OCI-LY3 (cell line): ENCODE data around the gene STX19.
A peak's percentile ranks its signal among the peaks of the same experiment; 100 is the strongest.

Experiments used
- H2AFZ ChIP-seq: fragments of 200-600, 300-600 bp; shearing (Covaris generic); 2 replicates; pipeline ENCODE4 v1.6.0; 2014; ENCODE audit warnings: antibody characterized with exemption, low read depth, low read length
- H3K27ac ChIP-seq: fragments of 200-600, 300-600 bp; sonication (generic); 2 replicates; pipeline ENCODE4 v1.5.1; 2014; ENCODE audit warnings: mild to moderate bottlenecking, low read length, moderate library complexity, mixed read lengths
- H3K27me3 ChIP-seq: fragments of 200-600, 300-600 bp; sonication (generic); 2 replicates; pipeline ENCODE4 v1.6.1; 2014; ENCODE audit warnings: low read depth, low read length, mixed read lengths
- H3K36me3 ChIP-seq: fragments of 200-600, 300-600 bp; sonication (generic); replicated peaks from 2 replicates; pipeline ENCODE3; 2014; ENCODE audit warnings: low read depth, low read length, mixed read lengths
- H3K4me1 ChIP-seq: fragments of 300-600, 200-600 bp; sonication (generic); 2 replicates; pipeline ENCODE4 v1.6.1; 2014; ENCODE audit warnings: low read length, mixed read lengths
- H3K4me2 ChIP-seq: fragments of 200-600, 300-600 bp; sonication (generic); 2 replicates; pipeline ENCODE4 v1.6.1; 2014; ENCODE audit warnings: low read length, mixed read lengths
- H3K4me3 ChIP-seq: fragments of 300-600, 200-600 bp; sonication (generic); 2 replicates; pipeline ENCODE4 v1.5.1; 2014; ENCODE audit warnings: antibody characterized with exemption, mild to moderate bottlenecking, low read length, moderate library complexity
- H3K79me2 ChIP-seq: fragments of 300-600, 200-600 bp; shearing (Covaris generic); 2 replicates; pipeline ENCODE4 v1.6.1; 2014; ENCODE audit warnings: mild to moderate bottlenecking, low read length, mixed read lengths
- H3K9ac ChIP-seq: fragments of 300-600, 200-600 bp; shearing (Covaris generic); 2 replicates; pipeline ENCODE4 v1.6.0; 2014; ENCODE audit warnings: mild to moderate bottlenecking, low read length, moderate library complexity
- H3K9me3 ChIP-seq: fragments of 200-600, 300-600 bp; shearing (Covaris generic); 2 replicates; pipeline ENCODE4 v1.6.1; 2014; ENCODE audit warnings: low read length, mixed read lengths; ENCODE audit not compliant: insufficient read depth
- H4K20me1 ChIP-seq: fragments of 200-600, 300-600 bp; sonication (generic); 2 replicates; pipeline ENCODE4 v1.6.1; 2016; ENCODE audit warnings: low read length, mixed read lengths; ENCODE audit not compliant: insufficient read depth
- EZH2phosphoT487 ChIP-seq: fragments of 200-600 bp; shearing (Covaris generic); IDR thresholded peaks from 2 replicates; pipeline ENCODE4 v1.6.1; 2018; ENCODE audit warnings: antibody characterized with exemption, mixed run types, low read depth
- TF ChIP-seq, protein P1 (sequence below): fragments of 200-600, 300-600 bp; sonication (generic); IDR thresholded peaks from 2 replicates; pipeline ENCODE4 v1.5.1; 2014; ENCODE audit warnings: antibody characterized with exemption, low read length, low read depth

STX19 gene

GRCh38 chr3:94001827-94002495, 26.4 kb downstream of the STX19 start:
- Histone ChIP-seq H3K27ac (no peak overlapping the region), H3K4me3 (no peak overlapping the region), H3K9me3 (no peaks in the 10 kb centered on the region), H2AFZ (no peak overlapping the region), H3K4me1 (peaks cover 13% of the 10 kb centered on the region), H3K36me3 (no peaks in the 10 kb centered on the region), H3K4me2 (0 out of 2 replicates have a peak overlapping the region, but pooled peaks have one; percentile 4), H4K20me1 (no peaks in the 10 kb centered on the region), H3K27me3 (no peaks in the 10 kb centered on the region), H3K9ac (no peak overlapping the region), H3K79me2 (no peaks in the 10 kb centered on the region)
- TF ChIP-seq EZH2phosphoT487: no peak
- TF ChIP-seq, protein P1, sequence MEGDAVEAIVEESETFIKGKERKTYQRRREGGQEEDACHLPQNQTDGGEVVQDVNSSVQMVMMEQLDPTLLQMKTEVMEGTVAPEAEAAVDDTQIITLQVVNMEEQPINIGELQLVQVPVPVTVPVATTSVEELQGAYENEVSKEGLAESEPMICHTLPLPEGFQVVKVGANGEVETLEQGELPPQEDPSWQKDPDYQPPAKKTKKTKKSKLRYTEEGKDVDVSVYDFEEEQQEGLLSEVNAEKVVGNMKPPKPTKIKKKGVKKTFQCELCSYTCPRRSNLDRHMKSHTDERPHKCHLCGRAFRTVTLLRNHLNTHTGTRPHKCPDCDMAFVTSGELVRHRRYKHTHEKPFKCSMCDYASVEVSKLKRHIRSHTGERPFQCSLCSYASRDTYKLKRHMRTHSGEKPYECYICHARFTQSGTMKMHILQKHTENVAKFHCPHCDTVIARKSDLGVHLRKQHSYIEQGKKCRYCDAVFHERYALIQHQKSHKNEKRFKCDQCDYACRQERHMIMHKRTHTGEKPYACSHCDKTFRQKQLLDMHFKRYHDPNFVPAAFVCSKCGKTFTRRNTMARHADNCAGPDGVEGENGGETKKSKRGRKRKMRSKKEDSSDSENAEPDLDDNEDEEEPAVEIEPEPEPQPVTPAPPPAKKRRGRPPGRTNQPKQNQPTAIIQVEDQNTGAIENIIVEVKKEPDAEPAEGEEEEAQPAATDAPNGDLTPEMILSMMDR: no peak

DNA sequence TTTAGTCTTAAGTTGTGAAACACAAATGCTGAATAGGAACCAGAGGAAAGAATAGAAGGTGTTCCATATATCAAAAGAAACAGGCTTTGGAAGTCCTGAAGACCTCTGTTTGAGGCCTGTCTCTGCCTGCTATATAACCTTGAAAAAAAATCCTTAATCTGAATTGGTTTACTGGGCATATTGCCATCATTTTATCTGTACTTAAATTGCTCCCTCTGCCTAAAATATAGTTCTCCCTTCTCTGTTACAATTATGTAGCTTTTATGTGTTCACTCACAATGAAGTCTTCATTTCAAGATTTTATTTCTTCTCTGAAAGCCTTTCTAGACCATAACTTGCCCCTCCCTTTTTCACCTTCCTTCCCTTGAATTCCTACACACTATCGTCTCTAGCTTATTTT, 27.2 kb downstream of the STX19 start:
- Histone ChIP-seq H3K27me3 (no peaks in the 10 kb centered on the region), H3K4me2 (0 out of 2 replicates have a peak overlapping the region, but pooled peaks have one; percentile 4), H3K9ac (no peak overlapping the region), H2AFZ (no peak overlapping the region), H3K4me3 (no peak overlapping the region), H3K79me2 (no peaks in the 10 kb centered on the region), H3K36me3 (no peaks in the 10 kb centered on the region), H4K20me1 (no peaks in the 10 kb centered on the region), H3K27ac (no peak overlapping the region), H3K9me3 (no peaks in the 10 kb centered on the region), H3K4me1 (peaks cover 13% of the 10 kb centered on the region)
- TF ChIP-seq, protein P1: no peak
- TF ChIP-seq EZH2phosphoT487: no peak

DNA sequence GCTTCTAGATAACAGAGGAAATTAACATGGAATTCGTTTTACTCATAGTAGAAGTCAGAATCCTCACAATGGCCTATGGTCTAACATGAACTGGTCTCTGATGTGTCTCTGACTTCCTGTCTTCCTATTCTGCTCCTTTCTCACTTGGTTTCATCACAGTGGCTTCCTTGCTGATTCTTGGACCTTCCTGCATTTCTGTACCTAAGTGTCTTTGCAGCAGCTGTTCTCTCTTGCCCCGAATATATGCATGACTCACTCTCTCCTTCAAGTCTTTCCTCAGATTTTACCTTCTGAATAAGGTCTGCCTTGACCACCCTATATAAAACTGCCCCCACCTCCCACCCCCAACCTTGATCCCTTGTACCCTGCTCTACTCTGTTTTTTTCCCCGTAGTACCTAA, 34.3 kb downstream of the STX19 start:
- no peak overlapping the region for H3K9ac ChIP-seq
- no peaks in the 10 kb centered on the region for H4K20me1 ChIP-seq
- H3K4me1 ChIP-seq: 0 out of 2 replicates have a peak, but pooled peaks cover 3% of the 10 kb centered on the region
- H3K4me2 ChIP-seq: no peak overlapping the region
- no peak overlapping the region for H2AFZ ChIP-seq
- no peaks in the 10 kb centered on the region for H3K9me3 ChIP-seq
- H3K36me3 ChIP-seq: no peaks in the 10 kb centered on the region
- TF ChIP-seq, protein P1: no peak
- TF ChIP-seq EZH2phosphoT487: no peak
- no peak overlapping the region for H3K4me3 ChIP-seq
- H3K27me3 ChIP-seq: no peaks in the 10 kb centered on the region
- H3K27ac ChIP-seq: no peak overlapping the region
- H3K79me2 ChIP-seq: no peaks in the 10 kb centered on the region

DNA sequence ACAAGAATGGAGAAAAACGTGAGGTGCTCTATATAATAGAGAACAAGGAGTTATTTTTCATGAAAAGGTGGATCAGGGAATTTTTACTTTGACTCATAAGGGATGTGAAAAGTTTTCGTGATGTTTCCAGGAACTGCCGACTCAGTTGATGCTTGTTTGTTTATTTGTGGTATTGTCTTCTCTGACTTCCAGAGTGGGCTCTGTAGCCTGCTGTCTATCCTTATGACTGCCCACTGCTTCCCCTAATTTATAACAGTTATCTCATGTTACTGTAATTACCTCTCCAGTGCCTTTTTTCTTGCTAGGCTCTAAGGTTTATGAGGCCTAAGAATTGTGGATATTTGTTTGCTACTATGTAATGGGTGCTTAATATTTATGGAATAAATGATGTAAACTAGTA, 36.2 kb downstream of the STX19 start:
- Histone ChIP-seq H3K27me3 (no peaks in the 10 kb centered on the region), H3K9ac (no peak overlapping the region), H3K27ac (no peak overlapping the region), H3K4me3 (no peak overlapping the region), H3K36me3 (no peaks in the 10 kb centered on the region), H3K79me2 (no peaks in the 10 kb centered on the region), H2AFZ (no peak overlapping the region), H3K4me1 (0 out of 2 replicates have a peak, but pooled peaks cover 3% of the 10 kb centered on the region), H3K9me3 (no peaks in the 10 kb centered on the region), H4K20me1 (no peaks in the 10 kb centered on the region), H3K4me2 (no peak overlapping the region)
- TF ChIP-seq, protein P1: no peak
- TF ChIP-seq EZH2phosphoT487: no peak
